Ishikawa (cell line): ENCODE measurements around the gene MEDAG.

Experiments
- CEBPB ChIP-seq: IDR thresholded peaks from 2 replicates; pipeline ENCODE4 v1.6.1; 2012
- CREB1 ChIP-seq: IDR thresholded peaks from 2 replicates; pipeline ENCODE4 v1.6.1; 2012; ENCODE audit warnings: low read depth
- EGR1 ChIP-seq: IDR thresholded peaks from 2 replicates; pipeline ENCODE4 v1.6.1; 2012
- EP300 ChIP-seq: IDR thresholded peaks from 2 replicates; pipeline ENCODE4 v1.6.1; 2012; ENCODE audit warnings: borderline replicate concordance
- FOXM1 ChIP-seq: IDR thresholded peaks from 2 replicates; pipeline ENCODE4 v1.6.1; 2012; ENCODE audit warnings: low read depth, borderline replicate concordance
- MAX ChIP-seq: IDR thresholded peaks from 2 replicates; pipeline ENCODE4 v1.6.1; 2012
- NFIC ChIP-seq: IDR thresholded peaks from 2 replicates; pipeline ENCODE4 v1.6.1; 2012
- RAD21 ChIP-seq: IDR thresholded peaks from 2 replicates; pipeline ENCODE4 v1.6.1; 2012; ENCODE audit warnings: low read depth
- REST ChIP-seq: IDR thresholded peaks from 2 replicates; pipeline ENCODE4 v1.6.1; 2012; ENCODE audit warnings: low read depth, mild to moderate bottlenecking
- TAF1 ChIP-seq: IDR thresholded peaks from 2 replicates; pipeline ENCODE4 v1.6.1; 2012; ENCODE audit warnings: low read depth, mild to moderate bottlenecking
- TCF12 ChIP-seq: IDR thresholded peaks from 2 replicates; pipeline ENCODE4 v1.6.1; 2012; ENCODE audit warnings: low read depth
- TEAD4 ChIP-seq: IDR thresholded peaks from 2 replicates; pipeline ENCODE4 v1.6.1; 2012
- USF1 ChIP-seq: IDR thresholded peaks from 2 replicates; pipeline ENCODE4 v1.6.1; 2012
- YY1 ChIP-seq: IDR thresholded peaks from 2 replicates; pipeline ENCODE4 v1.6.1; 2012; ENCODE audit warnings: low read depth
- ZBTB7A ChIP-seq: IDR thresholded peaks from 2 replicates; pipeline ENCODE4 v1.6.1; 2012; ENCODE audit warnings: low read depth

Gene MEDAG

GRCh38 chr13:30869491-30869890 lies 36.6 kb upstream of the MEDAG start:
- TF ChIP-seq TAF1 (no peak), FOXM1 (no peak), ZBTB7A (no peak), RAD21 (no peak), EGR1 (no peak), NFIC (no peak), CREB1 (no peak), CEBPB (no peak), REST (no peak), EP300 (no peak)

GRCh38 chr13:30870049-30870884 lies 35.8 kb upstream of the MEDAG start:
- TF ChIP-seq FOXM1 (no peak), CREB1 (peak; percentile 59)

- TF ChIP-seq MAX = no peak
These were observed 35.0 kb upstream of the MEDAG start for GRCh38 chr13:30870916-30871587.

- TF ChIP-seq YY1 (no peak), MAX (no peak), EGR1 (no peak), ZBTB7A (no peak), TAF1 (no peak), TEAD4 (no peak)
These were observed 34.3 kb upstream of the MEDAG start for GRCh38 chr13:30871588-30872275.

- TF ChIP-seq EGR1 (no peak), RAD21 (no peak), FOXM1 (no peak), REST (no peak), TCF12 (no peak), ZBTB7A (no peak), NFIC (no peak), MAX (no peak), CEBPB (no peak), TAF1 (no peak), TEAD4 (no peak), YY1 (no peak), EP300 (no peak), CREB1 (no peak), USF1 (no peak)
These were observed 33.8 kb upstream of the MEDAG start for GRCh38 chr13:30872276-30872594.

GRCh38 chr13:30872685-30873461 lies 33.2 kb upstream of the MEDAG start:
- no peak for TF ChIP-seq EP300
- no peak for TF ChIP-seq MAX
- TF ChIP-seq EGR1 = no peak
- TF ChIP-seq USF1 = no peak
- no peak for TF ChIP-seq FOXM1
- no peak for TF ChIP-seq TEAD4
- no peak for TF ChIP-seq RAD21
- TF ChIP-seq REST = no peak
- no peak for TF ChIP-seq CEBPB
- TF ChIP-seq YY1 = no peak
- no peak for TF ChIP-seq NFIC
